LNCAP (cell line): Measurements from ENCODE around the gene NKX1-1.

ENCODE experiments used
- TF ChIP-seq, protein P1 (sequence below): fragments of 450-650 bp; IDR thresholded peaks from 2 replicates; pipeline ENCODE4 v1.5.1; 2017; ENCODE audit warnings: mild to moderate bottlenecking

The NKX1-1 gene

GRCh38 chr4:1384675-1385372 lies 21.4 kb downstream of the NKX1-1 start:
- TF ChIP-seq, protein P1, sequence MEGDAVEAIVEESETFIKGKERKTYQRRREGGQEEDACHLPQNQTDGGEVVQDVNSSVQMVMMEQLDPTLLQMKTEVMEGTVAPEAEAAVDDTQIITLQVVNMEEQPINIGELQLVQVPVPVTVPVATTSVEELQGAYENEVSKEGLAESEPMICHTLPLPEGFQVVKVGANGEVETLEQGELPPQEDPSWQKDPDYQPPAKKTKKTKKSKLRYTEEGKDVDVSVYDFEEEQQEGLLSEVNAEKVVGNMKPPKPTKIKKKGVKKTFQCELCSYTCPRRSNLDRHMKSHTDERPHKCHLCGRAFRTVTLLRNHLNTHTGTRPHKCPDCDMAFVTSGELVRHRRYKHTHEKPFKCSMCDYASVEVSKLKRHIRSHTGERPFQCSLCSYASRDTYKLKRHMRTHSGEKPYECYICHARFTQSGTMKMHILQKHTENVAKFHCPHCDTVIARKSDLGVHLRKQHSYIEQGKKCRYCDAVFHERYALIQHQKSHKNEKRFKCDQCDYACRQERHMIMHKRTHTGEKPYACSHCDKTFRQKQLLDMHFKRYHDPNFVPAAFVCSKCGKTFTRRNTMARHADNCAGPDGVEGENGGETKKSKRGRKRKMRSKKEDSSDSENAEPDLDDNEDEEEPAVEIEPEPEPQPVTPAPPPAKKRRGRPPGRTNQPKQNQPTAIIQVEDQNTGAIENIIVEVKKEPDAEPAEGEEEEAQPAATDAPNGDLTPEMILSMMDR = no peak

DNA sequence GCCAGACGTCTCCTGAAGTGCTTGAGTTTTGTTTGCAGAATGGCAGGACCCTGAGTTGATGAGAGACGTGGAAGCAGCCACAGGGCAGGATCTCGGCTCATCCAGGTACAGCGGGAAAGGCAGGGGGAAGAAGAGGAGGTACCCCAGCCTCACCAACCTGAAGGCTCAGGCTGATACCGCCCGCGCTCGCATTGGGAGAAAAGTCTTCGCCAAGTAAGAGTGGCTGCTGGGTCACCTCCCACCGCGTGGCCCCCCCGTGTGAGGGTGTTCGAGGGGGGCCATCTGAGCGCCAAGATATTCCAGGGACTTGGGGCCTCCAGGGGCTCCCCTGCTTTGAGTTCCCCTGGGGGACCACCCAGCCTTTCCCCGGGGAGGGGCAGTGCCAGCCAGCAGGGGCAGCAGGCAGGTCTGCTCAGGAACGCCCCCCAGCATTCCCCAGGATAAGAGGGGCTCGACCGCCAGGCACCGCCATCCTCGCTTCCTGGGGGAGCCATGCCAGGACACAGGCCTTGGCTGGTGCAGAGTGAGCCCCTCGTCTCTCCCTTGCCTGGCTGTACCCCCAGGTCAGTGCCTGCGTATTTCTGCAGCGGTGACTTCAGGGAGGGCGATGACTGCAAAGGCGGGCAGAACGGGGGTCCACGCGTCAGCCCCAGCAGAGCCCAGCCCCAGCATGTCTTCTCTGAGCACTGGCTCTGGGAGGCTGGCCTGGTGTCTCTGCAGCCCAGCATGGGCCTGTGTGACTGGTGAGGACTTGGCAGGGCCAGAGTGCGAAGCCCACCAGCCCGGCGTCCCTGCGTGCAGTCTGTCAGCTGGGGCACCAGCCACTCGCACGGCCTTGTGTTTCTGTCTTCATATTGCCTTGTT lies 22.3 kb downstream of the NKX1-1 start:
- TF ChIP-seq, protein P1 = no peak

- TF ChIP-seq, protein P1 = no peak
These were observed 23.2 kb downstream of the NKX1-1 start for GRCh38 chr4:1382776-1383727.

DNA sequence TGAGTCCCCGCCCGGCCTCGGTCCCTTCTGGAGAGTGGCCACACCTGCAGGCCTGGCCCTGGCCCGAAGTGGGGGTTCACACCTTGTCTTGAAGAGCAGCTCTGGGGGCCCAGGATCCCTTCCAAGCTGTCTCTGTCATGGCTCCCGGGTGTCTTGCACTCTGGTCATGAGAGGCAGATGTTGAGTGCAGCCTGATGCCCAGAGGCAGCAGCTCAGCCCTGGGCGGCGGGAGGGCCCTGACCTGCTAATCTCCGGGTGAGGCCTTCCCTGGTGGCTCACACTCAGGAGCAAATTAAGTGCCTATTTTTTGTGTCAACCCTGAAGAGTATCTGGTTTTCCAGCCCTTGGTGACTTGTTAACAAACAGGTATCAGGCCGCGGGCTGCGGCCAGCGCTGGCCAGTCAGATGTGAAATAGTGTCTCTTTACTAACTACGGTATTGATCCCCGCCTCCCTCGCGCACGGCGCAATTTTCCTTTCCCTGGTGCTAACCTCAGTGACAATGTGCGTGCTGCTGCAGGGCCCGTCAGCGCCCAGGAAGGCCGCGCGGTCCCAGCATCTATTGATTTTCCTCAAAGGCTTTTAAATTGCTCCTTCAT lies 24.2 kb downstream of the NKX1-1 start:
- TF ChIP-seq, protein P1 = no peak

DNA sequence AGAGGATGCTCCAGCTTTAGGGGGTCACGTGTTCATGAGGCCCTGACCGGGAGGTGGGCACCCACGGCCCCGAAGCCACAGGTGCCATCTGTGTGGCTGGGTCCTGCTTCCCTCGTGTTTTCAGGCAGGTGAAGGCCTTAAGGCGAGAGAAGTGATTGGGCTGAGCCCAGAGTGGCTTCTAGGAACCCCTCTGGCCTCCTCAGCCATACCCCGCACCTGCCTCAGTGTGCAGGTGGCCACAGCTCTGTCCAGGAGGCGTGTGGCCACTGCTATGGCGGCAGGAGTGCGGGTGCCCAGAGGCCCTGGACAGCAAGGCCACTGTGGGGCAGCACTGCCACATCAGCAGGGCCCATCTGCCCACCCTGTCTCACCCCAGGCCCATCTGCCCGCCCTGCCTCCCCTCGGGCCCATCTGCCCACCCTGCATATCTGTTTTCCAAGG lies 25.0 kb downstream of the NKX1-1 start:
- TF ChIP-seq, protein P1 = no peak

DNA sequence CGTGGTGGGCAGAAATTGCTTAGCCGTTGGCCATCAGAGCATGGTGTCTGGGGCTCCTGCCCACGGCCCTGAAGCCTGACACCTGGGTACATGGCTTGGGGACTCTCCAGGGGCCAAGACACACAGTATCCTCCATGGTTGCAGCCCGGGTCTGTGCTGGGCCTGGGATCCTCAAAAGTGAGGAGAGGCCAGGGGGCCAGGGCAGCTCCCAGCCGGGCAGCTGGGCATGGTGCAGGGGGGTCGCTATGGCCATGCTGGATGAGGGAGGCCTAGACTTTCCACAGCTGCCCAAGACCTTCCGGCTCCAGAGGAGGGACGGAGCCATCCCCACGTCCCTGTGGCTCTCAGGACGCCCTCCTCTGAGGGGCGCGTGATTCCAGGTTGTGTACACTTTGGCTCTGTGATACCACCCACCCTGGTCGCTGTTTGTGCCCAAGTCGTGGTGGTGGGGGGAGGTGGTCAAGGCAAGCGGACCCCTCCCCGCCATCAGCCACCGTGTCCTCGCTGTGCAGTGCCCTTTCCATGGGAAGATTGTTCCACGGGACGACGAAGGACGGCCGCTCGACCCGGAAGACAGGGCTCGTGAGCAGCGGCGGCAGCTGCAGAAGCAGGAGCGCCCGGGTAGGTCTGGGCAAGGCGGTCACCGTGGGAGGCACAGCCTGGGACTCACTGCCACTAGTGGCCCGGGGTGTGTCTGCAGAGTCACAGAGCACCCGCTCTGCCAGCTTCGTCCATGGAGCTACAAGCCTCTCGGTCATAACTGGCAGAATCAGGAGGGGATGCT lies 25.7 kb downstream of the NKX1-1 start:
- TF ChIP-seq, protein P1 = no peak
